Brain microvascular endothelial cell (primary cell): ENCODE measurements around the gene TMEM72.

Experiments used
- DNase-seq: peaks from one replicate; pipeline ENCODE4 v3.0.0-alpha.2; 2020
- H3K27ac ChIP-seq: fragments of 250-450 bp; sonication (Bioruptor Pico); 2 replicates; pipeline ENCODE4 v1.5.1; 2020; ENCODE audit warnings: mild to moderate bottlenecking, moderate library complexity
- H3K27me3 ChIP-seq: fragments of 250-450 bp; sonication (Bioruptor Pico); replicated peaks from 2 replicates; pipeline ENCODE4 v1.5.1; 2020; ENCODE audit warnings: mild to moderate bottlenecking
- H3K36me3 ChIP-seq: fragments of 250-450 bp; sonication (Bioruptor Pico); replicated peaks from 2 replicates; pipeline ENCODE4 v1.5.1; 2020; ENCODE audit warnings: mild to moderate bottlenecking
- H3K4me3 ChIP-seq: 2 replicates; pipeline ENCODE4 v1.5.1; 2011; ENCODE audit warnings: low read depth, mild to moderate bottlenecking, control low read depth, low read length, moderate library complexity
- in situ Hi-C: cut with HindIII; loops from 2 replicates; pipeline ENCODE4 v1.10.0; 2017; ENCODE audit warnings: low sequenced_read_pairs, low pct_ligation_motif_present
- TF ChIP-seq, protein P1 (sequence below): IDR thresholded peaks from 2 replicates; pipeline ENCODE4 v1.5.1; 2011; ENCODE audit warnings: low read depth, mild to moderate bottlenecking, moderate library complexity, low read length, control low read depth, inconsistent platforms; ENCODE audit errors: missing control alignments

The TMEM72 gene

GRCh38 chr10:44908066-44908749 lies 2.9 kb upstream of the TMEM72 start:
- DNase-seq, result peak; percentile 7
- in situ Hi-C loops, result no loop called here
- no peaks in the 10 kb centered on the region for H3K36me3 ChIP-seq
- no peak overlapping the region for H3K27ac ChIP-seq
- no peak overlapping the region for H3K4me3 ChIP-seq
- TF ChIP-seq, protein P1, sequence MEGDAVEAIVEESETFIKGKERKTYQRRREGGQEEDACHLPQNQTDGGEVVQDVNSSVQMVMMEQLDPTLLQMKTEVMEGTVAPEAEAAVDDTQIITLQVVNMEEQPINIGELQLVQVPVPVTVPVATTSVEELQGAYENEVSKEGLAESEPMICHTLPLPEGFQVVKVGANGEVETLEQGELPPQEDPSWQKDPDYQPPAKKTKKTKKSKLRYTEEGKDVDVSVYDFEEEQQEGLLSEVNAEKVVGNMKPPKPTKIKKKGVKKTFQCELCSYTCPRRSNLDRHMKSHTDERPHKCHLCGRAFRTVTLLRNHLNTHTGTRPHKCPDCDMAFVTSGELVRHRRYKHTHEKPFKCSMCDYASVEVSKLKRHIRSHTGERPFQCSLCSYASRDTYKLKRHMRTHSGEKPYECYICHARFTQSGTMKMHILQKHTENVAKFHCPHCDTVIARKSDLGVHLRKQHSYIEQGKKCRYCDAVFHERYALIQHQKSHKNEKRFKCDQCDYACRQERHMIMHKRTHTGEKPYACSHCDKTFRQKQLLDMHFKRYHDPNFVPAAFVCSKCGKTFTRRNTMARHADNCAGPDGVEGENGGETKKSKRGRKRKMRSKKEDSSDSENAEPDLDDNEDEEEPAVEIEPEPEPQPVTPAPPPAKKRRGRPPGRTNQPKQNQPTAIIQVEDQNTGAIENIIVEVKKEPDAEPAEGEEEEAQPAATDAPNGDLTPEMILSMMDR, result no peak
- H3K27me3 ChIP-seq, result peaks cover 2% of the 10 kb centered on the region

GRCh38 chr10:44908936-44909630 lies 2.1 kb upstream of the TMEM72 start:
- Histone ChIP-seq H3K36me3 (no peaks in the 10 kb centered on the region), H3K27ac (no peak overlapping the region), H3K27me3 (peaks cover 2% of the 10 kb centered on the region), H3K4me3 (no peak overlapping the region)
- in situ Hi-C loops, result no loop called here
- TF ChIP-seq, protein P1, result no peak
- DNase-seq, result no peak

GRCh38 chr10:44909910-44910309 lies 1.2 kb upstream of the TMEM72 start:
- TF ChIP-seq, protein P1, result no peak

DNA sequence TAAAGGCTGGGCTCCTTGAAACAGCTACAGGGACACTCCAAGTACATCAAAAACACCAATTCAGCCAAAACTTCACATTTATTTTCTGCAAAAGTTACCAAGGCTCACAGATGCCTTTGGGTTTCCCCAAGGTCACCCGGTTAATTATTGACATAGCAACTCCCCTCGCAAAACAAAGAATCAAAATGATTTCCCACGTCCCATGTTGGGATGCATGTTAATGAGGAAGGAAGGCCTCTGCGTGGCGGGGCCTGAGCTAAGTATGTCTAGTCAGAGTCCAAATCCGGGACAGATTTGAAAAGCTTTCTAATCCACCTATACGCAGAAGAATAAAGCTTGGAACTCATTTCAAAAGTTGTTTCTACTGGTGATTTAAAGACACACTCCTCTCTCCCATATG lies 535 bp upstream of the TMEM72 start:
- TF ChIP-seq, protein P1, result no peak
- Histone ChIP-seq H3K4me3 (no peak overlapping the region), H3K27ac (no peak overlapping the region), H3K27me3 (peaks cover 2% of the 10 kb centered on the region), H3K36me3 (no peaks in the 10 kb centered on the region)
- in situ Hi-C loops, result no loop called here
- DNase-seq, result no peak

More at GRCh38 chr10:44909910-44910309, 1.2 kb upstream of the TMEM72 start:
- no peaks in the 10 kb centered on the region for H3K36me3 ChIP-seq
- in situ Hi-C loops, result no loop called here
- no peak overlapping the region for H3K4me3 ChIP-seq
- H3K27me3 ChIP-seq, result peaks cover 2% of the 10 kb centered on the region
- H3K27ac ChIP-seq, result no peak overlapping the region
- DNase-seq, result no peak

- in situ Hi-C loops, result no loop called here
- no peak overlapping the region for H3K27ac ChIP-seq
- DNase-seq, result no peak
- TF ChIP-seq, protein P1, result no peak
- no peaks in the 10 kb centered on the region for H3K36me3 ChIP-seq
- H3K27me3 ChIP-seq, result no peaks in the 10 kb centered on the region
- H3K4me3 ChIP-seq, result no peak overlapping the region
Measured at GRCh38 chr10:44911951-44912350, 814 bp downstream of the TMEM72 start.
